ENCODE results near the gene TAS1R3.

DNA sequence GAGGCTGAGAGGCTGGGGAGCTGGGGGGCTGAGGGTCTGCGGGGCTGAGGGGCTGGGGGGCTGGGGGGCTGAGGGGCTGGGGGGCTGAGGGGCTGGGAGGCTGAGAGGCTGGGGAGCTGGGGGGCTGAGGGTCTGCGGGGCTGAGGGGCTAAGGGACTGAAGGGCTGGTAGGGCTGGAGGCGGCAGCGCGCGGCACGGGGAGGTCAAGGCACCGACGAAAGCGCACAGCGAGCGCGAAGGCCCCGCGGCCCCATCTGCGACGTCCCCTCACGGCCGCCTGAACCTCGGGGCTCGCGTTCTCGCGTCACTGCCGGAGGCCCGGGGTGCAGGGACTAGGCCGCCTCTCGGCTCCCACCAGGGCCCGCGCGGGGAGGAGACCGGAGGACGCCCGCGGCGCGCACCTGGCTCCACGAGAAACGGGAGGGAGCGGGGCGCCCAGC lies 7.0 kb upstream of the TAS1R3 start:
- TF ChIP-seq SIN3A (IDR thresholded peaks at IDR 0.05; ENCODE audit: borderline replicate concordance, insufficient read depth, low read depth, low read length) (no peak), TCF7L2 (IDR thresholded peaks at IDR 0.05; ENCODE audit: low read depth, low read length) (no peak)
- TF ChIP-seq, protein P1, sequence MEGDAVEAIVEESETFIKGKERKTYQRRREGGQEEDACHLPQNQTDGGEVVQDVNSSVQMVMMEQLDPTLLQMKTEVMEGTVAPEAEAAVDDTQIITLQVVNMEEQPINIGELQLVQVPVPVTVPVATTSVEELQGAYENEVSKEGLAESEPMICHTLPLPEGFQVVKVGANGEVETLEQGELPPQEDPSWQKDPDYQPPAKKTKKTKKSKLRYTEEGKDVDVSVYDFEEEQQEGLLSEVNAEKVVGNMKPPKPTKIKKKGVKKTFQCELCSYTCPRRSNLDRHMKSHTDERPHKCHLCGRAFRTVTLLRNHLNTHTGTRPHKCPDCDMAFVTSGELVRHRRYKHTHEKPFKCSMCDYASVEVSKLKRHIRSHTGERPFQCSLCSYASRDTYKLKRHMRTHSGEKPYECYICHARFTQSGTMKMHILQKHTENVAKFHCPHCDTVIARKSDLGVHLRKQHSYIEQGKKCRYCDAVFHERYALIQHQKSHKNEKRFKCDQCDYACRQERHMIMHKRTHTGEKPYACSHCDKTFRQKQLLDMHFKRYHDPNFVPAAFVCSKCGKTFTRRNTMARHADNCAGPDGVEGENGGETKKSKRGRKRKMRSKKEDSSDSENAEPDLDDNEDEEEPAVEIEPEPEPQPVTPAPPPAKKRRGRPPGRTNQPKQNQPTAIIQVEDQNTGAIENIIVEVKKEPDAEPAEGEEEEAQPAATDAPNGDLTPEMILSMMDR (IDR thresholded peaks at IDR 0.05): no peak
